DND-41 (cell line): Measurements from ENCODE around the gene MSI2.

Source experiments
- ATAC-seq: fragments of 200-7000 bp; cut with Tn5 transposase; 3 replicates; pipeline ENCODE4 v1.9.1; 2021; ENCODE audit warnings: low read depth; ENCODE audit not compliant: insufficient read depth
- DNase-seq: peaks from one replicate; pipeline ENCODE4 v3.0.0-alpha.2; 2020
- H2AFZ ChIP-seq: 2 replicates; pipeline ENCODE4 v1.6.0; 2012; ENCODE audit warnings: low read depth, low read length
- H3K27ac ChIP-seq: 2 replicates; pipeline ENCODE4 v1.5.1; 2012; ENCODE audit warnings: low read length, inconsistent platforms
- H3K27me3 ChIP-seq: fragments of 200-600 bp; sonication (generic); 2 replicates; pipeline ENCODE4 v1.6.0; 2012; ENCODE audit warnings: low read length, mild to moderate bottlenecking, inconsistent platforms; ENCODE audit not compliant: insufficient read depth, poor library complexity
- H3K36me3 ChIP-seq: 2 replicates; pipeline ENCODE4 v1.5.1; 2012; ENCODE audit warnings: low read length, inconsistent platforms; ENCODE audit not compliant: insufficient read depth
- H3K4me1 ChIP-seq: 2 replicates; pipeline ENCODE4 v1.5.1; 2012; ENCODE audit warnings: mild to moderate bottlenecking, low read length; ENCODE audit not compliant: insufficient read depth
- H3K4me2 ChIP-seq: 2 replicates; pipeline ENCODE4 v1.6.0; 2012; ENCODE audit warnings: mild to moderate bottlenecking, moderate library complexity, low read length, inconsistent platforms; ENCODE audit not compliant: insufficient read depth
- H3K4me3 ChIP-seq, 2 experiments: fragments of 200-600 bp in 1 of 2; shearing (Covaris generic) in 1 of 2; 2 replicates each; pipeline ENCODE4 v1.5.1; 2012 to 2016; ENCODE audit warnings: inconsistent platforms in 2 of 2, low read length in 2 of 2, mild to moderate bottlenecking in 2 of 2, low read depth in 1 of 2, moderate library complexity in 1 of 2
- H3K79me2 ChIP-seq: 2 replicates; pipeline ENCODE4 v1.6.0; 2012; ENCODE audit warnings: low read length, inconsistent platforms; ENCODE audit not compliant: insufficient read depth
- H3K9ac ChIP-seq: 2 replicates; pipeline ENCODE4 v1.6.0; 2012; ENCODE audit warnings: low read depth, mild to moderate bottlenecking, inconsistent platforms, low read length, moderate library complexity
- H3K9me3 ChIP-seq: 2 replicates; pipeline ENCODE4 v1.5.1; 2012; ENCODE audit warnings: low read length, moderate library complexity, mild to moderate bottlenecking, inconsistent platforms; ENCODE audit not compliant: insufficient read depth, severe bottlenecking
- H4K20me1 ChIP-seq: 2 replicates; pipeline ENCODE4 v1.6.0; 2012; ENCODE audit warnings: low read length; ENCODE audit not compliant: insufficient read depth
- CTCF ChIP-seq: IDR thresholded peaks from 2 replicates; pipeline ENCODE4 v1.5.1; 2012; ENCODE audit warnings: borderline replicate concordance, low read length, moderate library complexity, mild to moderate bottlenecking; ENCODE audit not compliant: poor library complexity, severe bottlenecking; ENCODE audit errors: extremely low read depth
- EZH2 ChIP-seq: IDR thresholded peaks from 3 replicates; pipeline ENCODE4 v1.6.1; 2012; ENCODE audit warnings: borderline replicate concordance, low read depth, mild to moderate bottlenecking, moderate library complexity, low read length, inconsistent platforms; ENCODE audit not compliant: severe bottlenecking

Gene MSI2

GRCh38 chr17:57350266-57350665 lies 93.9 kb downstream of the MSI2 start:
- H3K4me3 ChIP-seq, result no peak overlapping the region
- TF ChIP-seq CTCF (no peak), EZH2 (no peak)
- peaks cover 89% of the 10 kb centered on the region for H3K36me3 ChIP-seq
- peaks cover 62% of the 10 kb centered on the region for H4K20me1 ChIP-seq
- peak overlapping the region; percentile 4 for H3K4me2 ChIP-seq
- no peak for ATAC-seq
- peak overlapping the region; percentile 58 for H3K27ac ChIP-seq
- no peak overlapping the region for H3K9ac ChIP-seq
- no peaks in the 10 kb centered on the region for H3K27me3 ChIP-seq
- no peaks in the 10 kb centered on the region for H3K9me3 ChIP-seq
- H3K79me2 ChIP-seq, result peaks cover 100% of the 10 kb centered on the region
- DNase-seq, result no peak
- H3K4me1 ChIP-seq, result peaks cover 78% of the 10 kb centered on the region
- no peak overlapping the region for H2AFZ ChIP-seq

GRCh38 chr17:57352665-57353175 lies 96.4 kb downstream of the MSI2 start:
- Histone ChIP-seq H3K27me3 (no peaks in the 10 kb centered on the region), H3K4me1 (peaks cover 98% of the 10 kb centered on the region), H3K4me3 (no peak overlapping the region), H3K79me2 (peaks cover 100% of the 10 kb centered on the region), H4K20me1 (peaks cover 76% of the 10 kb centered on the region), H3K9me3 (no peaks in the 10 kb centered on the region), H3K9ac (no peak overlapping the region), H2AFZ (no peak overlapping the region), H3K27ac (peak overlapping the region; percentile 64), H3K4me2 (no peak overlapping the region), H3K36me3 (peaks cover 92% of the 10 kb centered on the region)
- TF ChIP-seq CTCF (no peak), EZH2 (no peak)
- DNase-seq, result no peak
- no peak for ATAC-seq

GRCh38 chr17:57354673-57355072 lies 98.3 kb downstream of the MSI2 start:
- H4K20me1 ChIP-seq, result peaks cover 79% of the 10 kb centered on the region
- ATAC-seq (peak; percentile 43), DNase-seq (no peak)
- H2AFZ ChIP-seq, result no peak overlapping the region
- H3K4me2 ChIP-seq, result 0 out of 2 replicates have a peak overlapping the region, but pooled peaks have one; percentile 9
- H3K4me1 ChIP-seq, result peaks cover 93% of the 10 kb centered on the region
- no peak for TF ChIP-seq CTCF
- no peak for TF ChIP-seq EZH2
- peaks cover 100% of the 10 kb centered on the region for H3K79me2 ChIP-seq
- no peaks in the 10 kb centered on the region for H3K9me3 ChIP-seq
- H3K27ac ChIP-seq, result peak overlapping the region; percentile 67
- peaks cover 90% of the 10 kb centered on the region for H3K36me3 ChIP-seq
- H3K9ac ChIP-seq, result peak overlapping the region; percentile 8; the same call in 1 of the 2 replicates
- no peak overlapping the region for H3K4me3 ChIP-seq
- H3K27me3 ChIP-seq, result no peaks in the 10 kb centered on the region
